Rectal smooth muscle tissue (tissue), 1 donor: ENCODE data around the gene IDI2.

ENCODE experiments used
- H3K27ac ChIP-seq: one replicate; pipeline ENCODE4 v1.7.0; 2013; ENCODE audit warnings: low read depth, low read length, inconsistent platforms
- H3K27me3 ChIP-seq: one replicate; pipeline ENCODE4 v1.7.0; 2013; ENCODE audit warnings: low read length; ENCODE audit not compliant: control insufficient read depth, insufficient read depth
- H3K36me3 ChIP-seq: one replicate; pipeline ENCODE4 v1.7.0; 2013; ENCODE audit warnings: low read length; ENCODE audit not compliant: control insufficient read depth, insufficient read depth
- H3K4me1 ChIP-seq: one replicate; pipeline ENCODE4 v1.7.0; 2013; ENCODE audit warnings: low read length; ENCODE audit not compliant: control insufficient read depth, insufficient read depth
- H3K4me3 ChIP-seq: one replicate; pipeline ENCODE4 v1.7.0; 2013; ENCODE audit warnings: low read length
- H3K9ac ChIP-seq: one replicate; pipeline ENCODE4 v1.7.0; 2013; ENCODE audit warnings: low read length

IDI2 gene

GRCh38 chr10:997266-998022 is 28.2 kb downstream of the IDI2 start:
- no peaks in the 10 kb centered on the region for H3K27me3 ChIP-seq
- H3K4me1 ChIP-seq: no peaks in the 10 kb centered on the region
- no peak overlapping the region for H3K27ac ChIP-seq
- peaks cover 24% of the 10 kb centered on the region for H3K36me3 ChIP-seq
- H3K9ac ChIP-seq: no peak overlapping the region
- no peak overlapping the region for H3K4me3 ChIP-seq

- Histone ChIP-seq H3K27me3 (no peaks in the 10 kb centered on the region), H3K27ac (no peak overlapping the region), H3K36me3 (peaks cover 21% of the 10 kb centered on the region), H3K4me1 (no peaks in the 10 kb centered on the region), H3K9ac (no peak overlapping the region), H3K4me3 (no peak overlapping the region)
Observed at GRCh38 chr10:996031-996430, 29.6 kb downstream of the IDI2 start.

GRCh38 chr10:995559-995926 is 30.1 kb downstream of the IDI2 start:
- H3K36me3 ChIP-seq: peaks cover 21% of the 10 kb centered on the region
- no peak overlapping the region for H3K27ac ChIP-seq
- no peak overlapping the region for H3K9ac ChIP-seq
- no peak overlapping the region for H3K4me3 ChIP-seq
- H3K4me1 ChIP-seq: no peaks in the 10 kb centered on the region
- H3K27me3 ChIP-seq: no peaks in the 10 kb centered on the region

GRCh38 chr10:994836-995558 is 30.7 kb downstream of the IDI2 start:
- Histone ChIP-seq H3K9ac (no peak overlapping the region), H3K27ac (no peak overlapping the region), H3K36me3 (peaks cover 21% of the 10 kb centered on the region)

GRCh38 chr10:992871-993270 is 32.8 kb downstream of the IDI2 start:
- Histone ChIP-seq H3K27me3 (no peaks in the 10 kb centered on the region), H3K9ac (no peak overlapping the region), H3K36me3 (peaks cover 14% of the 10 kb centered on the region), H3K4me1 (peaks cover 4% of the 10 kb centered on the region), H3K27ac (no peak overlapping the region), H3K4me3 (no peak overlapping the region)

More at GRCh38 chr10:994836-995558, 30.7 kb downstream of the IDI2 start:
- H3K27me3 ChIP-seq: no peaks in the 10 kb centered on the region
- H3K4me1 ChIP-seq: no peaks in the 10 kb centered on the region
- no peak overlapping the region for H3K4me3 ChIP-seq

GRCh38 chr10:992467-992866 is 33.2 kb downstream of the IDI2 start:
- peaks cover 10% of the 10 kb centered on the region for H3K36me3 ChIP-seq
- H3K4me1 ChIP-seq: peaks cover 6% of the 10 kb centered on the region
- H3K4me3 ChIP-seq: no peak overlapping the region
- no peak overlapping the region for H3K9ac ChIP-seq
- H3K27me3 ChIP-seq: no peaks in the 10 kb centered on the region
- H3K27ac ChIP-seq: no peak overlapping the region

- Histone ChIP-seq H3K4me3 (no peak overlapping the region), H3K4me1 (peaks cover 12% of the 10 kb centered on the region), H3K9ac (no peak overlapping the region), H3K27ac (no peak overlapping the region), H3K36me3 (peaks cover 4% of the 10 kb centered on the region), H3K27me3 (no peaks in the 10 kb centered on the region)
Observed at GRCh38 chr10:990808-991207, 34.9 kb downstream of the IDI2 start.

- H3K27me3 ChIP-seq: no peaks in the 10 kb centered on the region
- H3K27ac ChIP-seq: peak overlapping the region; percentile 93
- peaks cover 12% of the 10 kb centered on the region for H3K4me1 ChIP-seq
- H3K9ac ChIP-seq: peak overlapping the region; percentile 70
- peak overlapping the region; percentile 99 for H3K4me3 ChIP-seq
- H3K36me3 ChIP-seq: no peaks in the 10 kb centered on the region
Observed at GRCh38 chr10:988667-989545, 36.8 kb downstream of the IDI2 start.

- Histone ChIP-seq H3K4me3 (peak within 1 kb of the TSS; percentile 99), H3K36me3 (no peaks in the 10 kb centered on the region), H3K27ac (peak within 1 kb of the TSS; percentile 93), H3K4me1 (peaks cover 12% of the 10 kb centered on the region), H3K27me3 (no peaks in the 10 kb centered on the region), H3K9ac (peak within 1 kb of the TSS; percentile 84)
Observed at GRCh38 chr10:987870-988666, 37.6 kb downstream of the IDI2 start, which contains the start of gene GTPBP4. TSS of gene GTPBP4 (plus strand) at chr10:988434. CDS start at chr10:988480, 46 bp downstream.

GRCh38 chr10:987620-987869 is 38.1 kb downstream of the IDI2 start:
- peak overlapping the region; percentile 99 for H3K4me3 ChIP-seq

GRCh38 chr10:986881-987619 is 38.6 kb downstream of the IDI2 start:
- Histone ChIP-seq H3K27ac (peak overlapping the region; percentile 93), H3K4me3 (peak overlapping the region; percentile 99), H3K27me3 (no peaks in the 10 kb centered on the region), H3K4me1 (peaks cover 12% of the 10 kb centered on the region), H3K36me3 (no peaks in the 10 kb centered on the region), H3K9ac (no peak overlapping the region)

More at GRCh38 chr10:987620-987869, 38.1 kb downstream of the IDI2 start:
- Histone ChIP-seq H3K4me1 (peaks cover 12% of the 10 kb centered on the region), H3K36me3 (no peaks in the 10 kb centered on the region), H3K27ac (peak overlapping the region; percentile 93), H3K9ac (peak overlapping the region; percentile 84), H3K27me3 (no peaks in the 10 kb centered on the region)
